Activated T-helper 9 cell treated with anti-CD3 and anti-CD28 coated beads, Interleukin-2, amount 50 U/mL, for 16 hours (primary cell): ENCODE results near the gene ANKS1B.
"Not testable (repeated sequence)": the region's sequence is repeated elsewhere in the genome, so short reads cannot be mapped to it uniquely, and the experiment has no call there.

ENCODE experiments used
- DNase-seq: peaks from one replicate; pipeline ENCODE4 v3.0.0-alpha.2; 2020; ENCODE audit warnings: low read depth

The ANKS1B gene

GRCh38 chr12:99870085-99870484, 114.7 kb downstream of the ANKS1B start:
- DNase-seq = no peak

- no peak for DNase-seq
Observed at GRCh38 chr12:99861731-99862130, 123.0 kb downstream of the ANKS1B start.

- no peak for DNase-seq
Observed at GRCh38 chr12:99859126-99859525, 125.6 kb downstream of the ANKS1B start.

- DNase-seq = no peak
Observed at GRCh38 chr12:99852666-99853065, 132.1 kb downstream of the ANKS1B start.

GRCh38 chr12:99847936-99848335, 136.8 kb downstream of the ANKS1B start:
- no peak for DNase-seq

- no peak for DNase-seq
Observed at GRCh38 chr12:99834710-99835109, 150.0 kb downstream of the ANKS1B start.

GRCh38 chr12:99833397-99833796, 151.3 kb downstream of the ANKS1B start:
- no peak for DNase-seq

- DNase-seq = no peak
Observed at GRCh38 chr12:99824900-99825542, 159.7 kb downstream of the ANKS1B start.

- no peak for DNase-seq
Observed at GRCh38 chr12:99822273-99822672, 162.5 kb downstream of the ANKS1B start.

- DNase-seq = no peak
Observed at GRCh38 chr12:99810718-99811593, 173.8 kb downstream of the ANKS1B start.

- no peak for DNase-seq
Observed at GRCh38 chr12:99809909-99810308, 174.8 kb downstream of the ANKS1B start.

- no peak for DNase-seq
Observed at GRCh38 chr12:99806304-99806703, 178.4 kb downstream of the ANKS1B start.

- no peak for DNase-seq
Observed at GRCh38 chr12:99804715-99805114, 180.0 kb downstream of the ANKS1B start.

- DNase-seq = no peak
Observed at GRCh38 chr12:99800605-99801004, 184.1 kb downstream of the ANKS1B start.

- not testable (repeated sequence) for DNase-seq
Observed at GRCh38 chr12:99797931-99798330, 186.8 kb downstream of the ANKS1B start.

GRCh38 chr12:99783421-99783820, 201.3 kb downstream of the ANKS1B start:
- DNase-seq = no peak

- no peak for DNase-seq
Observed at GRCh38 chr12:99772274-99772673, 212.5 kb downstream of the ANKS1B start.

GRCh38 chr12:99771659-99772058, 213.1 kb downstream of the ANKS1B start:
- DNase-seq = no peak

- no peak for DNase-seq
Observed at GRCh38 chr12:99769396-99769980, 215.2 kb downstream of the ANKS1B start.

GRCh38 chr12:99768758-99769157, 216.0 kb downstream of the ANKS1B start:
- no peak for DNase-seq

- no peak for DNase-seq
Observed at GRCh38 chr12:99767809-99768208, 216.9 kb downstream of the ANKS1B start.

GRCh38 chr12:99766408-99766807, 218.3 kb downstream of the ANKS1B start:
- no peak for DNase-seq

- DNase-seq = no peak
Observed at GRCh38 chr12:99765469-99766114, 219.1 kb downstream of the ANKS1B start.
